RWPE2 (cell line): Measurements from ENCODE around the gene TSPAN5.
A peak's percentile ranks its signal among the peaks of the same experiment; 100 is the strongest.

Experiments used
- ATAC-seq: fragments of 200-7000 bp; cut with Tn5 transposase; 3 replicates; pipeline ENCODE4 v1.9.1; 2021; ENCODE audit warnings: low read depth
- DNase-seq: peaks from one replicate; pipeline ENCODE4 v3.0.0-alpha.2; 2020; ENCODE audit warnings: low spot score
- H3K27ac ChIP-seq: fragments of 450-650 bp; 2 replicates; pipeline ENCODE4 v1.5.1; 2017; ENCODE audit warnings: mild to moderate bottlenecking; ENCODE audit not compliant: poor library complexity, severe bottlenecking
- H3K27me3 ChIP-seq: fragments of 250-450 bp; sonication (Bioruptor Pico); 2 replicates; pipeline ENCODE4 v1.5.1; 2021; ENCODE audit warnings: mild to moderate bottlenecking, moderate library complexity; ENCODE audit not compliant: insufficient read depth, poor library complexity, severe bottlenecking
- H3K36me3 ChIP-seq: fragments of 250-450 bp; sonication (Bioruptor Pico); 2 replicates; pipeline ENCODE4 v1.5.1; 2020; ENCODE audit warnings: low read depth, mild to moderate bottlenecking, moderate library complexity
- H3K4me1 ChIP-seq: fragments of 250-450 bp; sonication (Bioruptor Pico); 2 replicates; pipeline ENCODE4 v1.5.1; 2021; ENCODE audit warnings: mild to moderate bottlenecking, moderate library complexity; ENCODE audit not compliant: insufficient read depth, poor library complexity, severe bottlenecking
- H3K4me3 ChIP-seq: fragments of 250-450 bp; sonication (Bioruptor Pico); 2 replicates; pipeline ENCODE4 v1.5.1; 2021; ENCODE audit warnings: mild to moderate bottlenecking, moderate library complexity; ENCODE audit not compliant: severe bottlenecking
- H3K9me3 ChIP-seq: fragments of 250-450 bp; sonication (Bioruptor Pico); 2 replicates; pipeline ENCODE4 v1.5.1; 2021; ENCODE audit warnings: mild to moderate bottlenecking, moderate library complexity; ENCODE audit not compliant: severe bottlenecking
- CTCF ChIP-seq: fragments of 450-650 bp; IDR thresholded peaks from one replicate; pipeline ENCODE4 v1.5.1; 2017; ENCODE audit warnings: mild to moderate bottlenecking, moderate library complexity; ENCODE audit not compliant: poor library complexity, severe bottlenecking

The TSPAN5 gene

DNA sequence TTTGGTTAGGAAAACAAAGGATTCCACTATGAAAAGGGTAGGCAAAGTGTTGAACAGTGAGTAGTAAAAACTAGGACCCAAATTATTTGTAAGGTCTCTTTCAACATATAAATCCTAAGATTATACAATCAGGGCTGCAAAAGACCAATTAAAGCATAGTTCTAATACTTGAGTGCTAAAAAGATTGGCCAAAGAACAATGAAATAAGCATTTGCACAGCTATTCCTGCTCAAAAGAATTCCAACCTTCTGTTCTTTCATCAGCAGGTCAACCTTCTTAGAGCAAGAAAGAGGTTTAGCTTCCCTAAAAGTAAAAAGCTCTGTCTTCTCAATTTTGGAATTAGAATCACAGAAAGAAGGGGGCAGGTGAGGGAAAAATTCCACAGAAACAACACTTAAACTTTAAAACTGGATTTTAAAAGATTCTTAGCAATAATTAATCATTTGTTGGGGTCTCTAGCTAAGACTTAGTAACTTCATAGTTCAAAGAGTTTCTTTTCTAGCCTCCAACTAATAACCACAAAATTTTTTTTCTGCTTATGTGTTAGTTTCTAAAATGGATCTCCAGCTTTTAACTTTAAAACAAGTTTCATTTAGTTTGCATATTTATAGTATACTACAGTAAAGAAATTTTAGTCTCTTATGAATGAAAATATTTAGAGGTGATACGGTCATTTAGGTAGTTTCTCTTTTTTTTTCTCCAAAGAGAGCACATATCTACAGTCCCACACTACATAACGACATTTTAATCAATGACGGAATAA lies 16.3 kb downstream of the TSPAN5 start:
- no peak overlapping the region for H3K4me3 ChIP-seq
- no peaks in the 10 kb centered on the region for H3K9me3 ChIP-seq
- H3K36me3 ChIP-seq, result no peaks in the 10 kb centered on the region
- H3K4me1 ChIP-seq, result peaks cover 42% of the 10 kb centered on the region
- H3K27ac ChIP-seq, result peak overlapping the region; percentile 73
- DNase-seq (no peak), ATAC-seq (no peak)
- no peaks in the 10 kb centered on the region for H3K27me3 ChIP-seq
- TF ChIP-seq CTCF, result no peak

DNA sequence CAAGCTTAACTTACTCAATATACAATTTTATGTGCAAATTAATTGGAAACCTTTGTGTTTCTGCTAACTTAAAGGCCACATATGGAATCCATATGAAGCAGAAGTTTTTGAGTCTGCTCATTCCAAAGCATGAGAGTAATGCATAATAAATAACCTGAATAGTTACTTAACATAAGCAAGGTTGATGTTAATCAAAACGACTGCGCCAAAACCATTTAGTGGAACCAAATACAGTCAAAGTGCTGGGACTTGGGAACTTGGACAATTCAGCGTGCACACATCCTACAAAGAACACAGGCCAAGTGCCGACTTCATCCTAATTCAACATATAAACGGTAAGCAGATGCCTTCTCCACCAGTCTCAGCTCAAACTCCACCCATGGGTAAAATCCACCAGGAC lies 17.0 kb downstream of the TSPAN5 start:
- Histone ChIP-seq H3K36me3 (no peaks in the 10 kb centered on the region), H3K9me3 (no peaks in the 10 kb centered on the region), H3K4me3 (no peak overlapping the region), H3K27me3 (no peaks in the 10 kb centered on the region), H3K27ac (no peak overlapping the region), H3K4me1 (peaks cover 35% of the 10 kb centered on the region)
- DNase-seq (no peak), ATAC-seq (no peak)
- no peak for TF ChIP-seq CTCF

DNA sequence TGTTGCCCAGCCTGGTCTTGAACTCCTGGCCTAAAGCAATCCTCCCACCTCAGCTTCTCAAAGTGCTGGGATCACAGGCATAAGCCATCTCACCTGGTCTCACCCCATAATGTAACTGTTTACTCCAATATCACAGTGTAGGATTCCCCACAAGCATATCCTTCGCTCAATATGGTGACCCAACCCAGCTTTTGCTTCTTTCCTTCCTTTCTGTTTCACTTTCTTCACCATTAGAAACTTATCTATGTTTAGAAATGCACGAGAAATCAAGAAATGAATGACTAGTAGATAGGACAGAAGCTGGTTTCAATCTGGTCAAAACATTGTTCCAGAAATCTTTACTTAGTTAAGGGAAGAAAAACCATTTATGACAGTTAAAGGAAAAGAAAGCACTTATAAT lies 18.9 kb downstream of the TSPAN5 start:
- peaks cover 26% of the 10 kb centered on the region for H3K4me1 ChIP-seq
- no peaks in the 10 kb centered on the region for H3K27me3 ChIP-seq
- no peaks in the 10 kb centered on the region for H3K9me3 ChIP-seq
- H3K27ac ChIP-seq, result no peak overlapping the region
- H3K4me3 ChIP-seq, result no peak overlapping the region
- no peak for TF ChIP-seq CTCF
- ATAC-seq, result no peak
- no peaks in the 10 kb centered on the region for H3K36me3 ChIP-seq
- no peak for DNase-seq

DNA sequence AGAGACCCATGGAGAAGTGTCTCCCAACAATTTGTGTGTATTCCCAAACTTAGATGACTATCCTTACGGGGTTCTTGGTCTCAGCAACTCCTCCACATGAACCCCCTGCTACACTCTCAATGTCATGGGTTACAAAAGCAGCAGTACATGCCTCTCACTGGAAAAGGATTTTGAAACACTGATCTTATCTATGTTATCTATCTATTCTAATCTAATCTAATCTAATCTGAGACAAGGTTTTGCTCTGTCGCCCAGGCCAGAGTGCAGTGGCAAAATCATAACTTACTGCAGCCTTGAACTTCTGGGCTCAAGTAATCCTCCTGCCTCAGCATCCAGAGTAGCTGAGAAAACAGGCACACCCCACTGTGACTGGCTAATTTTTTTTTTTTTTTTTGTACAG lies 19.3 kb downstream of the TSPAN5 start:
- H3K27ac ChIP-seq, result no peak overlapping the region
- H3K9me3 ChIP-seq, result no peaks in the 10 kb centered on the region
- no peak overlapping the region for H3K4me3 ChIP-seq
- H3K27me3 ChIP-seq, result no peaks in the 10 kb centered on the region
- TF ChIP-seq CTCF, result no peak
- DNase-seq (no peak), ATAC-seq (no peak)
- H3K36me3 ChIP-seq, result no peaks in the 10 kb centered on the region
- H3K4me1 ChIP-seq, result peaks cover 23% of the 10 kb centered on the region

DNA sequence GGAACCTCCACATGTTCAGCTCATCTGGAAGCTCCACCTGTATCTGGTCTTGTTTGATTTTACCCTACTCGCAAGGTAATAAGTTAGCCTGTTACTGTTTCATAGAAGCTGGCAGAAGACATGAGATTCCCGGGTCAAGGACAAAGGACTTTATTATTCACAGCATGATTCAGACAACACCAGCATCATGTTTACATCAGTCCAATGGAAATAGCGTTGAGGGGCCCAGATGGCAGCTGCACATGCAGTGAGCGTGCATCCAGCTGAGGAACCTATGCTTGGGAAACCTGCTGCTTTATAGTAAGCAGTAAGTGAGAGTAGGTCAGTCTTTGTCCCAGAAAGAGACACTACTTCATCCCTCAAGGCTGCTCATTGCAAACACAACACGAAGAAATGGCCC lies 19.8 kb downstream of the TSPAN5 start:
- Histone ChIP-seq H3K9me3 (no peaks in the 10 kb centered on the region), H3K4me1 (peaks cover 19% of the 10 kb centered on the region), H3K27me3 (no peaks in the 10 kb centered on the region), H3K27ac (no peak overlapping the region), H3K36me3 (no peaks in the 10 kb centered on the region), H3K4me3 (no peak overlapping the region)
- DNase-seq (no peak), ATAC-seq (no peak)
- no peak for TF ChIP-seq CTCF
